ENCODE results near the gene UBE2K.
"Not testable (repeated sequence)": the region's sequence is repeated elsewhere in the genome, so short reads cannot be mapped to it uniquely, and the experiment has no call there.

GRCh38 chr4:39675681-39676080 is 22.3 kb upstream of the UBE2K start:
- TF ChIP-seq CREB5 (CRISPR knock-in tag; IDR thresholded peaks at IDR 0.05; ENCODE audit: low read depth); PATZ1 (CRISPR knock-in tag; IDR thresholded peaks at IDR 0.05; ENCODE audit: borderline replicate concordance); ZC3H10 (CRISPR knock-in tag; IDR thresholded peaks at IDR 0.05); ZNF8 (CRISPR knock-in tag; IDR thresholded peaks at IDR 0.05); POU6F1 (CRISPR knock-in tag; IDR thresholded peaks at IDR 0.05; ENCODE audit: borderline replicate concordance, low read depth); ESRRG (CRISPR knock-in tag; IDR thresholded peaks at IDR 0.05); OSR1 (CRISPR knock-in tag; IDR thresholded peaks at IDR 0.05); RARB (CRISPR knock-in tag; IDR thresholded peaks at IDR 0.05); ARNTL (CRISPR knock-in tag; IDR thresholded peaks at IDR 0.05; ENCODE audit: borderline replicate concordance, low read depth); TOX (CRISPR knock-in tag; IDR thresholded peaks at IDR 0.05; ENCODE audit: borderline replicate concordance): not testable (repeated sequence)
